H9 (cell line): ENCODE results near the gene H6PD. TPM values are rescaled to one million over a fixed set of nuclear protein-coding genes. Genes with fewer than 3 reads are reported as not detected.
A peak's percentile ranks its signal among the peaks of the same experiment; 100 is the strongest.

Experiments
- DNase-seq: peaks from one replicate; pipeline ENCODE4 v3.0.0-alpha.2; 2017
- H2AFZ ChIP-seq: one replicate; pipeline ENCODE4 v1.6.1; 2013; ENCODE audit warnings: mild to moderate bottlenecking, low read length, control low read depth, moderate library complexity
- H2AK5ac ChIP-seq: 2 replicates; pipeline ENCODE4 v1.6.1; 2013; ENCODE audit warnings: low read length, control low read depth, mixed read lengths; ENCODE audit not compliant: insufficient read length
- H2BK120ac ChIP-seq: one replicate; pipeline ENCODE4 v1.6.1; 2013; ENCODE audit warnings: low read depth, mild to moderate bottlenecking, low read length, control low read depth, inconsistent platforms; ENCODE audit not compliant: poor library complexity, severe bottlenecking
- H2BK12ac ChIP-seq: 2 replicates; pipeline ENCODE4 v1.6.1; 2013; ENCODE audit warnings: low read length, control low read depth, mixed read lengths, low read depth; ENCODE audit not compliant: insufficient read length
- H2BK15ac ChIP-seq: 2 replicates; pipeline ENCODE4 v1.6.1; 2013; ENCODE audit warnings: low read depth, low read length, control low read depth
- H2BK20ac ChIP-seq: one replicate; pipeline ENCODE4 v1.6.1; 2013; ENCODE audit warnings: low read depth, mild to moderate bottlenecking, low read length, control low read depth, inconsistent platforms; ENCODE audit not compliant: poor library complexity, severe bottlenecking
- H2BK5ac ChIP-seq: 2 replicates; pipeline ENCODE4 v1.6.1; 2013; ENCODE audit warnings: low read length, control low read depth, mixed read lengths; ENCODE audit not compliant: insufficient read length
- H3K14ac ChIP-seq: 2 replicates; pipeline ENCODE4 v1.6.1; 2013; ENCODE audit warnings: low read length, control low read depth; ENCODE audit not compliant: insufficient read depth
- H3K18ac ChIP-seq: 2 replicates; pipeline ENCODE4 v1.6.1; 2013; ENCODE audit warnings: low read depth, mild to moderate bottlenecking, mixed read lengths, low read length, control low read depth; ENCODE audit not compliant: insufficient read length
- H3K23ac ChIP-seq: 2 replicates; pipeline ENCODE4 v1.6.1; 2013; ENCODE audit warnings: low read length, control low read depth, mixed read lengths, low read depth; ENCODE audit not compliant: insufficient read length
- H3K23me2 ChIP-seq: 2 replicates; pipeline ENCODE4 v1.6.1; 2013; ENCODE audit warnings: low read depth, mild to moderate bottlenecking, mixed read lengths, low read length, control low read depth; ENCODE audit not compliant: insufficient read length, poor library complexity, severe bottlenecking
- H3K27ac ChIP-seq: 2 replicates; pipeline ENCODE4 v1.5.1; 2013; ENCODE audit warnings: low read length, control low read depth, mixed read lengths, low read depth; ENCODE audit not compliant: insufficient read length
- H3K27me3 ChIP-seq: 2 replicates; pipeline ENCODE4 v1.6.1; 2013; ENCODE audit warnings: low read length, control low read depth, inconsistent platforms; ENCODE audit not compliant: insufficient read depth
- H3K4ac ChIP-seq: 2 replicates; pipeline ENCODE4 v1.6.1; 2013; ENCODE audit warnings: low read depth, mild to moderate bottlenecking, control low read depth, inconsistent platforms, low read length, moderate library complexity
- H3K4me1 ChIP-seq: 2 replicates; pipeline ENCODE4 v1.6.1; 2013; ENCODE audit warnings: low read length, control low read depth, inconsistent platforms; ENCODE audit not compliant: insufficient read depth
- H3K4me2 ChIP-seq: 2 replicates; pipeline ENCODE4 v1.6.1; 2013; ENCODE audit warnings: low read length, control low read depth, mixed read lengths; ENCODE audit not compliant: insufficient read length, insufficient read depth
- H3K56ac ChIP-seq: 2 replicates; pipeline ENCODE4 v1.6.1; 2013; ENCODE audit warnings: low read depth, mild to moderate bottlenecking, mixed read lengths, low read length, control low read depth; ENCODE audit not compliant: insufficient read length
- H3K79me1 ChIP-seq: 2 replicates; pipeline ENCODE4 v1.6.1; 2013; ENCODE audit warnings: low read depth, mild to moderate bottlenecking, moderate library complexity, low read length, control low read depth, inconsistent platforms; ENCODE audit not compliant: insufficient read depth, poor library complexity, severe bottlenecking
- H3K79me2 ChIP-seq: 2 replicates; pipeline ENCODE4 v1.6.1; 2013; ENCODE audit warnings: low read length, control low read depth, inconsistent platforms; ENCODE audit not compliant: insufficient read depth
- H3K9ac ChIP-seq: 2 replicates; pipeline ENCODE4 v1.6.1; 2013; ENCODE audit warnings: low read length, control low read depth, mixed read lengths; ENCODE audit not compliant: insufficient read length; ENCODE audit errors: extremely low read depth
- H3K9me3 ChIP-seq: one replicate; pipeline ENCODE4 v1.6.1; 2013; ENCODE audit warnings: low read depth, low read length, inconsistent platforms; ENCODE audit not compliant: control insufficient read depth
- H3T11ph ChIP-seq: one replicate; pipeline ENCODE4 v1.6.1; 2013; ENCODE audit warnings: mild to moderate bottlenecking, low read length, control low read depth, inconsistent platforms
- H4K20me1 ChIP-seq: one replicate; pipeline ENCODE4 v1.6.1; 2013; ENCODE audit not compliant: control insufficient read depth, insufficient read length, insufficient read depth
- H4K5ac ChIP-seq: 2 replicates; pipeline ENCODE4 v1.6.1; 2013; ENCODE audit warnings: low read depth, mild to moderate bottlenecking, mixed read lengths, low read length, control low read depth; ENCODE audit not compliant: insufficient read length
- H4K8ac ChIP-seq: replicated peaks from 2 replicates; pipeline ENCODE4 v1.6.1; 2013; ENCODE audit warnings: low read length, control low read depth, mixed read lengths, low read depth; ENCODE audit not compliant: insufficient read length
- H4K91ac ChIP-seq: 2 replicates; pipeline ENCODE4 v1.6.1; 2013; ENCODE audit warnings: low read depth, mild to moderate bottlenecking, moderate library complexity, mixed read lengths, low read length, control low read depth; ENCODE audit not compliant: insufficient read length
- H3K27ac Mint-ChIP-seq, 3 experiments: 2 replicates in 2 of 3; 3 replicates in 1 of 3; pipeline ENCODE4 v1.8.0; 2020 to 2021; ENCODE audit warnings: mixed read lengths in 3 of 3, mild to moderate bottlenecking in 1 of 3, moderate library complexity in 1 of 3
- H3K27me3 Mint-ChIP-seq: 2 replicates; pipeline ENCODE4 v1.8.0; 2021; ENCODE audit warnings: low read depth, mild to moderate bottlenecking, moderate library complexity, mixed read lengths
- H3K36me3 Mint-ChIP-seq, 3 experiments: 2 replicates in 2 of 3; 3 replicates in 1 of 3; pipeline ENCODE4 v1.8.0; 2020 to 2021; ENCODE audit warnings: low read depth in 3 of 3, mixed read lengths in 3 of 3; ENCODE audit not compliant: insufficient read depth in 1 of 3
- H3K4me1 Mint-ChIP-seq, 2 experiments: 2 replicates each; pipeline ENCODE4 v1.8.0; 2020; ENCODE audit warnings: mixed read lengths in 2 of 2
- H3K4me3 Mint-ChIP-seq, 2 experiments: 2 replicates in 1 of 2; 3 replicates in 1 of 2; pipeline ENCODE4 v1.8.0; 2020 to 2021; ENCODE audit warnings: mild to moderate bottlenecking in 2 of 2, mixed read lengths in 2 of 2, moderate library complexity in 1 of 2
- H3K9me3 Mint-ChIP-seq, 2 experiments: 2 replicates in 1 of 2; 3 replicates in 1 of 2; pipeline ENCODE4 v1.8.0; 2020; ENCODE audit warnings: mild to moderate bottlenecking in 2 of 2, mixed read lengths in 2 of 2, moderate library complexity in 1 of 2
- WGBS: extraction: QIAGEN DNeasy Blood & Tissue Kit; methylation state at CpG from one replicate; pipeline ENCODE4 v1.1.7; 2013; ENCODE audit warnings: missing lambda C conversion rate, low lambda C conversion rate, mixed read lengths; ENCODE audit not compliant: insufficient read length; ENCODE audit errors: extremely low coverage; 5-methylcytosine and 5-hydroxymethylcytosine counted together
- total RNA-seq: library from RNA; stranded (reverse); gene quantifications from 2 replicates; pipeline ENCODE4 v1.2.1, GENCODE V29; 2021
- TF ChIP-seq, protein P1 (sequence below): fragments of 200-600 bp; sonication (generic); conservative IDR thresholded peaks from 3 replicates; pipeline ENCODE4 v1.8.0; 2021; ENCODE audit warnings: antibody characterized with exemption, mild to moderate bottlenecking

Gene H6PD
- total RNA-seq, 1 experiment from 2014 or later: 7.9 TPM

DNA sequence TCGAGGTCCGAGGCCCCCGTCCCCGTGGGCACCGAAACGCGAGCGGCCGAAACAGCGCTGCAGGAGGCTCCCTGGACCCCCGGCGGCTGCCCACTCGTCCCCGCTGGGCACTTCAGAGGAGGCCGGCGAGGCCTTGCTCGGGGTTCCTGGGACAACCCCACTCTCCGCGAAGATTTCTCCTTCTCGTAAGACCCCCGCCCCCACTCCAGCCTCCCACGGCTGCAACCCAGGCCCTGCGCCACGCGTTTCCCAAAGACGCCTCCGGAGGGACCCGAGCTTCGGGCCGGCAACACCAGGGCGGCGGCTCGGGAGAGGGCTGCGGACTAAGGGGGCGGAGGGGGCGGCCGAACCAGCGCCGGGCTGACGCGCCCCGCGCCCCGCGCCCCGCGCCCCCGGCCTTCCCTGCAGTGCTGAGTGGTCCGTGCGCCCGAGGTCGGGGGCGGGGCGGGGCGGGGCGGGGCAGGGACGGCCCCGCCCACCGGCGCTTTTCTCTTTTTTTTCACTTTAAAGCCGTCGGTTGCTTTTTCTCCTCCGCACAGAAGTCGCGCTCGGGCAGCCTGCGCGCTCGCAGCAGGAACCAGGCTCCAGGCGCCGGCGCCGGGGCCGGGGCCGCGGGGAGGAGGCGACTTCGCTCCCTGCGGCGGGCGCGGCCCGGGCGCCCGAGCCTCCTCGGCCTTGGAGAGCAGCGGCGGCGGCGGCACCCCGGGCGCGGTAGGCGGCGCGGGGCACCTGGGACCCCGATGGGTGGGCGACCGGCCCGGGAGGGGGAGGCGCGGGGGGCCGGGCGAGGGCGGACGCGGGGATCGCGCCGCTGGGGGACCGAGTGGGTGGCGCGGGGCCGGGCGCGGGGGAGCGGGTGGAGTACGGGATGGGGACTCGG lies 58.0 kb downstream of the H6PD start, which contains the start of gene SPSB1:
Gene SPSB1, plus strand, starts transcription at position 534 of the 880 bp plus-strand sequence. CDS start 62,998 bp downstream, outside the sequence.
- no peaks in the 10 kb centered on the region for H3K4me1 ChIP-seq

More for the DNA sequence above, 58.0 kb downstream of the H6PD start, which contains the start of gene SPSB1:
- Histone ChIP-seq H3K9ac (peak within 1 kb of the TSS; percentile 10), H3K56ac (no peak within 1 kb of the TSS), H3T11ph (no peak within 1 kb of the TSS), H3K79me2 (no peaks in the 10 kb centered on the region), H4K91ac (no peak within 1 kb of the TSS), H4K20me1 (no peaks in the 10 kb centered on the region), H3K9me3 (no peaks in the 10 kb centered on the region), H3K18ac (no peak within 1 kb of the TSS), H2BK20ac (no peak within 1 kb of the TSS), H2BK120ac (no peak within 1 kb of the TSS), H3K4me2 (peak within 1 kb of the TSS; percentile 57), H2AFZ (no peak within 1 kb of the TSS), H3K27ac (no peak within 1 kb of the TSS), H3K79me1 (no peaks in the 10 kb centered on the region), H3K4ac (no peak within 1 kb of the TSS), H3K23me2 (peaks cover 9% of the 10 kb centered on the region), H3K27me3 (peaks cover 8% of the 10 kb centered on the region; the same call in 1 of the 2 replicates), H2BK15ac (no peak within 1 kb of the TSS), H2BK5ac (no peak within 1 kb of the TSS), H2BK12ac (no peak within 1 kb of the TSS), H4K8ac (no peak within 1 kb of the TSS), H2AK5ac (no peak within 1 kb of the TSS), H3K23ac (no peak within 1 kb of the TSS), H4K5ac (no peak within 1 kb of the TSS), H3K14ac (no peak within 1 kb of the TSS; the same call in 1 of the 2 replicates)
- peak; percentile 73 for DNase-seq
- H3K9me3 Mint-ChIP-seq: peaks cover 11 to 13% of the 10 kb centered on the region in 2 experiments
- TF ChIP-seq, protein P1, sequence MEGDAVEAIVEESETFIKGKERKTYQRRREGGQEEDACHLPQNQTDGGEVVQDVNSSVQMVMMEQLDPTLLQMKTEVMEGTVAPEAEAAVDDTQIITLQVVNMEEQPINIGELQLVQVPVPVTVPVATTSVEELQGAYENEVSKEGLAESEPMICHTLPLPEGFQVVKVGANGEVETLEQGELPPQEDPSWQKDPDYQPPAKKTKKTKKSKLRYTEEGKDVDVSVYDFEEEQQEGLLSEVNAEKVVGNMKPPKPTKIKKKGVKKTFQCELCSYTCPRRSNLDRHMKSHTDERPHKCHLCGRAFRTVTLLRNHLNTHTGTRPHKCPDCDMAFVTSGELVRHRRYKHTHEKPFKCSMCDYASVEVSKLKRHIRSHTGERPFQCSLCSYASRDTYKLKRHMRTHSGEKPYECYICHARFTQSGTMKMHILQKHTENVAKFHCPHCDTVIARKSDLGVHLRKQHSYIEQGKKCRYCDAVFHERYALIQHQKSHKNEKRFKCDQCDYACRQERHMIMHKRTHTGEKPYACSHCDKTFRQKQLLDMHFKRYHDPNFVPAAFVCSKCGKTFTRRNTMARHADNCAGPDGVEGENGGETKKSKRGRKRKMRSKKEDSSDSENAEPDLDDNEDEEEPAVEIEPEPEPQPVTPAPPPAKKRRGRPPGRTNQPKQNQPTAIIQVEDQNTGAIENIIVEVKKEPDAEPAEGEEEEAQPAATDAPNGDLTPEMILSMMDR: no peak
- WGBS: no CpG with 5 or more reads among the region's 119 CpGs
- H3K4me1 Mint-ChIP-seq: peaks cover 10 to 13% of the 10 kb centered on the region in 2 experiments
- H3K27me3 Mint-ChIP-seq: peaks cover 30% of the 10 kb centered on the region
- peak within 1 kb of the TSS; percentile 60 to 74 for H3K4me3 Mint-ChIP-seq
- no peak within 1 kb of the TSS for H3K27ac Mint-ChIP-seq
- peaks cover 0 to 4% (median 0%) of the 10 kb centered on the region in 3 experiments; a peak in 2 of 7 replicates for H3K36me3 Mint-ChIP-seq
